ENCODE results near the gene SPSB2. TPM values are rescaled to one million over a fixed set of nuclear protein-coding genes. Genes with fewer than 3 reads are reported as not detected.
A peak's percentile ranks its signal among the peaks of the same experiment; 100 is the strongest.

Gene SPSB2
- total RNA-seq, 1 experiment from 2014 or later = 9.2 TPM

GRCh38 chr12:6905414-6906040, 32.4 kb upstream of the SPSB2 start:
- Histone ChIP-seq H3K4me3 (ENCODE audit: low read length) (peak overlapping the region; percentile 85), H3K9me2 (replicated peaks; ENCODE audit: low read length) (no peaks in the 10 kb centered on the region), H3K9ac (ENCODE audit: low read length) (0 out of 2 replicates have a peak overlapping the region, but pooled peaks have one; percentile 72), H3K4me2 (ENCODE audit: low read length) (peak overlapping the region; percentile 99), H3K27me3 (ENCODE audit: low read length) (no peaks in the 10 kb centered on the region), H3K27ac (ENCODE audit: low read length) (no peak overlapping the region), H2AFZ (ENCODE audit: low read length) (peak overlapping the region; percentile 99), H3K79me2 (ENCODE audit: low read length) (no peaks in the 10 kb centered on the region), H3K4me1 (ENCODE audit: insufficient read depth, low read length) (peaks cover 16% of the 10 kb centered on the region), H3K36me3 (ENCODE audit: low read depth, low read length) (no peaks in the 10 kb centered on the region), H3F3A (ENCODE audit: low read length, unreplicated experiment) (no peaks in the 10 kb centered on the region), H3K9me3 (ENCODE audit: low read length) (no peaks in the 10 kb centered on the region), H4K20me1 (ENCODE audit: low read length) (no peaks in the 10 kb centered on the region)
- CTCF ChIA-PET = no interaction called here
- no peak for DNase-seq
- ATAC-seq = no peak
- intact Hi-C loops (cut with micrococcal nuclease) = no loop called here
- POLR2A ChIA-PET (ENCODE audit: unreplicated experiment) = interaction anchor here (0.9 kb wide), 1 partner anchor 14 kb away, joined by 3 read pairs; no protein-coding TSS in a partner anchor
- no TSS peak for BruUV-seq (replicated peaks)
- TF ChIP-seq EZH2 (IDR thresholded peaks at IDR 0.05; ENCODE audit: low read length, unreplicated experiment) (no peak), EZH2phosphoT487 (IDR thresholded peaks at IDR 0.05; ENCODE audit: borderline replicate concordance, low read length) (no peak), CTCF (conservative IDR thresholded peaks at IDR 0.05; ENCODE audit: low read depth, low read length) (no peak)

- peak within 1 kb of the TSS; percentile 72 for H3K9ac ChIP-seq (ENCODE audit: low read length)
- no peaks in the 10 kb centered on the region for H3K27me3 ChIP-seq (ENCODE audit: low read length)
- no peaks in the 10 kb centered on the region for H3K79me2 ChIP-seq (ENCODE audit: low read length)
- H2AFZ ChIP-seq (ENCODE audit: low read length) = peak within 1 kb of the TSS; percentile 99
- peaks cover 16% of the 10 kb centered on the region for H3K4me1 ChIP-seq (ENCODE audit: insufficient read depth, low read length)
- H3K4me2 ChIP-seq (ENCODE audit: low read length) = peak within 1 kb of the TSS; percentile 99
- intact Hi-C loops (cut with micrococcal nuclease) = no loop called here
- TSS peak; percentile 65 for BruUV-seq (replicated peaks)
- no peaks in the 10 kb centered on the region for H4K20me1 ChIP-seq (ENCODE audit: low read length)
- CTCF ChIA-PET = no interaction called here
- TF ChIP-seq EZH2 (IDR thresholded peaks at IDR 0.05; ENCODE audit: low read length, unreplicated experiment) (no peak), EZH2phosphoT487 (IDR thresholded peaks at IDR 0.05; ENCODE audit: borderline replicate concordance, low read length) (no peak)
- H3K9me2 ChIP-seq (replicated peaks; ENCODE audit: low read length) = no peaks in the 10 kb centered on the region
- POLR2A ChIA-PET (ENCODE audit: unreplicated experiment) = interaction anchor here (0.6 to 0.9 kb wide), 3 partner anchors 13 to 46 kb away, joined by 3 to 8 read pairs (median 4); no protein-coding TSS in a partner anchor
- peak within 1 kb of the TSS; percentile 22 for H3K27ac ChIP-seq (ENCODE audit: low read length)
- ATAC-seq (peak; percentile 95), DNase-seq (peak; percentile 92)
- H3K36me3 ChIP-seq (ENCODE audit: low read depth, low read length) = no peaks in the 10 kb centered on the region
- H3K4me3 ChIP-seq (ENCODE audit: low read length) = peak within 1 kb of the TSS; percentile 85
- no peaks in the 10 kb centered on the region for H3F3A ChIP-seq (ENCODE audit: low read length, unreplicated experiment)
- H3K9me3 ChIP-seq (ENCODE audit: low read length) = no peaks in the 10 kb centered on the region
These were observed 31.5 kb upstream of the SPSB2 start, which contains the start of gene LRRC23 for GRCh38 chr12:6904280-6905276. LRRC23 (plus strand) TSS chr12:6904822; CDS start chr12:6905634, 812 bp downstream.

- no peak overlapping the region for H3K9ac ChIP-seq (ENCODE audit: low read length)
- peak overlapping the region; percentile 99; the same call in 1 of the 2 replicates for H2AFZ ChIP-seq (ENCODE audit: low read length)
- H3K4me1 ChIP-seq (ENCODE audit: insufficient read depth, low read length) = peaks cover 16% of the 10 kb centered on the region
- H3K79me2 ChIP-seq (ENCODE audit: low read length) = no peaks in the 10 kb centered on the region
- intact Hi-C loops (cut with micrococcal nuclease) = no loop called here
- no peaks in the 10 kb centered on the region for H3K9me2 ChIP-seq (replicated peaks; ENCODE audit: low read length)
- no peaks in the 10 kb centered on the region for H4K20me1 ChIP-seq (ENCODE audit: low read length)
- no peaks in the 10 kb centered on the region for H3K9me3 ChIP-seq (ENCODE audit: low read length)
- ATAC-seq (peak; percentile 25), DNase-seq (peak; percentile 78)
- TF ChIP-seq EZH2 (IDR thresholded peaks at IDR 0.05; ENCODE audit: low read length, unreplicated experiment) (no peak), EZH2phosphoT487 (IDR thresholded peaks at IDR 0.05; ENCODE audit: borderline replicate concordance, low read length) (no peak), CTCF (conservative IDR thresholded peaks at IDR 0.05; ENCODE audit: low read depth, low read length) (no peak)
- H3K27ac ChIP-seq (ENCODE audit: low read length) = peak overlapping the region; percentile 22
- no peaks in the 10 kb centered on the region for H3K36me3 ChIP-seq (ENCODE audit: low read depth, low read length)
- H3K27me3 ChIP-seq (ENCODE audit: low read length) = no peaks in the 10 kb centered on the region
- POLR2A ChIA-PET (ENCODE audit: unreplicated experiment) = no interaction called here
- CTCF ChIA-PET = interaction anchor here (0.6 kb wide), 1 partner anchor 19 kb away, joined by 3 read pairs; no protein-coding TSS in a partner anchor
- no peaks in the 10 kb centered on the region for H3F3A ChIP-seq (ENCODE audit: low read length, unreplicated experiment)
- peak overlapping the region; percentile 85; the same call in 1 of the 2 replicates for H3K4me3 ChIP-seq (ENCODE audit: low read length)
- BruUV-seq (replicated peaks) = no TSS peak
- H3K4me2 ChIP-seq (ENCODE audit: low read length) = peak overlapping the region; percentile 99
These were observed 30.6 kb upstream of the SPSB2 start for GRCh38 chr12:6903722-6904121.

Measured in PC-3 (cell line).